Activated CD8-positive, alpha-beta T cell treated with anti-CD3 and anti-CD28 coated beads, Interleukin-2, amount 10 ng/mL, durations not matched to agents 7 days and 5 days (primary cell): ENCODE data around the gene BCR. TPM values are rescaled to one million over a fixed set of nuclear protein-coding genes. Genes with fewer than 3 reads are reported as not detected.
"Not testable (repeated sequence)": the region's sequence is repeated elsewhere in the genome, so short reads cannot be mapped to it uniquely, and the experiment has no call there.

ENCODE experiments used
- ATAC-seq: fragments of 150-1000 bp; cut with Tn5 transposase; one replicate; pipeline ENCODE4 v1.10.0; 2021; ENCODE audit warnings: moderate library complexity
- CTCF ChIA-PET: fragments of 350-600 bp; sonication (Branson Sonifier 250); formaldehyde crosslinking; loops from one replicate; lab custom pipeline; 2021; ENCODE audit warnings: antibody characterized with exemption; lab: Charles Lee
- POLR2A ChIA-PET: fragments of 350-600 bp; sonication (Branson Sonifier 250); formaldehyde crosslinking; loops from one replicate; lab custom pipeline; 2021; ENCODE audit warnings: antibody characterized with exemption; lab: Charles Lee
- DNase-seq: peaks from one replicate; pipeline ENCODE4 v3.0.0-alpha.2; 2020
- H3K27ac Mint-ChIP-seq: one replicate; pipeline ENCODE4 v1.8.0; 2021; ENCODE audit warnings: mild to moderate bottlenecking, mixed read lengths
- H3K27me3 Mint-ChIP-seq: one replicate; pipeline ENCODE4 v1.8.0; 2021; ENCODE audit warnings: low read depth, mixed read lengths
- H3K36me3 Mint-ChIP-seq: one replicate; pipeline ENCODE4 v1.8.0; 2021; ENCODE audit warnings: low read depth, mixed read lengths
- H3K4me1 Mint-ChIP-seq: one replicate; pipeline ENCODE4 v1.8.0; 2021; ENCODE audit warnings: low read depth, mixed read lengths
- H3K4me3 Mint-ChIP-seq: one replicate; pipeline ENCODE4 v1.8.0; 2021; ENCODE audit warnings: mild to moderate bottlenecking, mixed read lengths
- H3K9me3 Mint-ChIP-seq: one replicate; pipeline ENCODE4 v1.8.0; 2022; ENCODE audit warnings: mixed read lengths; ENCODE audit not compliant: insufficient read depth
- total RNA-seq, 2 experiments: library from RNA; stranded (reverse); gene quantifications; one replicate each; pipeline ENCODE4 v1.2.3, GENCODE V29; 2021

Gene BCR
- total RNA-seq, 2 experiments from 2014 or later, result 31.1 to 31.9 TPM

GRCh38 chr22:23315341-23315917 is 135.1 kb downstream of the BCR start:
- DNase-seq, result peak; percentile 78
- Mint-ChIP-seq H3K9me3 (no peaks in the 10 kb centered on the region), H3K4me3 (no peak overlapping the region), H3K27me3 (no peaks in the 10 kb centered on the region), H3K4me1 (peaks cover 8% of the 10 kb centered on the region), H3K27ac (peak overlapping the region; percentile 39), H3K36me3 (peaks cover 4% of the 10 kb centered on the region)
- ChIA-PET CTCF (interaction anchor here (1.4 kb wide), 1 partner anchor 70 kb away, joined by 4 read pairs; no protein-coding TSS in a partner anchor), POLR2A (no interaction called here)
- no peak for ATAC-seq

- H3K36me3 Mint-ChIP-seq, ATAC-seq, DNase-seq, H3K9me3 Mint-ChIP-seq, H3K27ac Mint-ChIP-seq, H3K4me3 Mint-ChIP-seq, POLR2A ChIA-PET, H3K4me1 Mint-ChIP-seq, H3K27me3 Mint-ChIP-seq: not testable (repeated sequence)
- CTCF ChIA-PET, result interaction anchor here (1.4 kb wide), 1 partner anchor 69 kb away, joined by 4 read pairs; no protein-coding TSS in a partner anchor
Observed at GRCh38 chr22:23316596-23316995, 136.3 kb downstream of the BCR start.

- H3K27ac Mint-ChIP-seq, CTCF ChIA-PET: not testable (repeated sequence)
Observed at GRCh38 chr22:23318316-23318715, 138.0 kb downstream of the BCR start.

GRCh38 chr22:23322497-23323080 is 142.3 kb downstream of the BCR start:
- not testable (repeated sequence) for H3K4me3 Mint-ChIP-seq, H3K27me3 Mint-ChIP-seq, ATAC-seq

More at GRCh38 chr22:23318316-23318715, 138.0 kb downstream of the BCR start:
- H3K4me3 Mint-ChIP-seq, H3K4me1 Mint-ChIP-seq, H3K9me3 Mint-ChIP-seq, DNase-seq, H3K36me3 Mint-ChIP-seq, ATAC-seq, POLR2A ChIA-PET, H3K27me3 Mint-ChIP-seq: not testable (repeated sequence)

GRCh38 chr22:23323960-23324688 is 143.8 kb downstream of the BCR start:
- not testable (repeated sequence) for H3K4me1 Mint-ChIP-seq, H3K36me3 Mint-ChIP-seq
- CTCF ChIA-PET, result interaction anchor here (0.7 to 1.4 kb wide), 2 partner anchors 34 to 62 kb away, joined by 3 to 4 read pairs; no protein-coding TSS in a partner anchor

More at GRCh38 chr22:23322497-23323080, 142.3 kb downstream of the BCR start:
- CTCF ChIA-PET, result interaction anchor here (1.4 to 1.9 kb wide), 2 partner anchors 63 kb away, joined by 4 to 5 read pairs; no protein-coding TSS in a partner anchor
- H3K27ac Mint-ChIP-seq, DNase-seq, H3K4me1 Mint-ChIP-seq, H3K9me3 Mint-ChIP-seq, POLR2A ChIA-PET, H3K36me3 Mint-ChIP-seq: not testable (repeated sequence)

GRCh38 chr22:23325183-23325582 is 144.9 kb downstream of the BCR start:
- H3K27me3 Mint-ChIP-seq, result peaks cover 8% of the 10 kb centered on the region
- no peaks in the 10 kb centered on the region for H3K4me1 Mint-ChIP-seq
- no peaks in the 10 kb centered on the region for H3K9me3 Mint-ChIP-seq
- DNase-seq (no peak), ATAC-seq (no peak)
- H3K36me3 Mint-ChIP-seq, result no peaks in the 10 kb centered on the region
- no peak overlapping the region for H3K4me3 Mint-ChIP-seq
- ChIA-PET POLR2A (no interaction called here), CTCF (no interaction called here)
- no peak overlapping the region for H3K27ac Mint-ChIP-seq

More at GRCh38 chr22:23323960-23324688, 143.8 kb downstream of the BCR start:
- ATAC-seq, H3K27me3 Mint-ChIP-seq, DNase-seq, H3K4me3 Mint-ChIP-seq, H3K27ac Mint-ChIP-seq, POLR2A ChIA-PET, H3K9me3 Mint-ChIP-seq: not testable (repeated sequence)

- ATAC-seq, H3K27me3 Mint-ChIP-seq, CTCF ChIA-PET: not testable (repeated sequence)
Observed at GRCh38 chr22:23333822-23334221, 153.5 kb downstream of the BCR start.

GRCh38 chr22:23337672-23338071 is 157.4 kb downstream of the BCR start:
- not testable (repeated sequence) for H3K9me3 Mint-ChIP-seq

More at GRCh38 chr22:23333822-23334221, 153.5 kb downstream of the BCR start:
- H3K9me3 Mint-ChIP-seq, H3K36me3 Mint-ChIP-seq, POLR2A ChIA-PET, H3K4me3 Mint-ChIP-seq, DNase-seq, H3K4me1 Mint-ChIP-seq, H3K27ac Mint-ChIP-seq: not testable (repeated sequence)

GRCh38 chr22:23341942-23342695 is 161.8 kb downstream of the BCR start:
- POLR2A ChIA-PET, H3K4me3 Mint-ChIP-seq, H3K9me3 Mint-ChIP-seq, H3K36me3 Mint-ChIP-seq, H3K27ac Mint-ChIP-seq, H3K4me1 Mint-ChIP-seq, H3K27me3 Mint-ChIP-seq, CTCF ChIA-PET, DNase-seq, ATAC-seq: not testable (repeated sequence)

More at GRCh38 chr22:23337672-23338071, 157.4 kb downstream of the BCR start:
- CTCF ChIA-PET, POLR2A ChIA-PET, H3K27ac Mint-ChIP-seq, DNase-seq, H3K4me1 Mint-ChIP-seq, ATAC-seq, H3K36me3 Mint-ChIP-seq, H3K4me3 Mint-ChIP-seq: not testable (repeated sequence)
- H3K27me3 Mint-ChIP-seq, result peaks cover 11% of the 10 kb centered on the region

GRCh38 chr22:23351321-23351720 is 171.0 kb downstream of the BCR start:
- H3K27me3 Mint-ChIP-seq, result peaks cover 38% of the 10 kb centered on the region
- H3K9me3 Mint-ChIP-seq, result no peaks in the 10 kb centered on the region
- no peak for ATAC-seq
- H3K36me3 Mint-ChIP-seq, result no peaks in the 10 kb centered on the region
- POLR2A ChIA-PET, result no interaction called here
- CTCF ChIA-PET, result interaction anchor here (1.5 kb wide), 1 partner anchor 34 kb away, joined by 4 read pairs; no protein-coding TSS in a partner anchor
- H3K4me3 Mint-ChIP-seq, result no peak overlapping the region
- H3K4me1 Mint-ChIP-seq, result peaks cover 11% of the 10 kb centered on the region
- no peak overlapping the region for H3K27ac Mint-ChIP-seq
- no peak for DNase-seq

- DNase-seq (no peak), ATAC-seq (no peak)
- no peaks in the 10 kb centered on the region for H3K36me3 Mint-ChIP-seq
- peaks cover 35% of the 10 kb centered on the region for H3K27me3 Mint-ChIP-seq
- CTCF ChIA-PET, result no interaction called here
- H3K27ac Mint-ChIP-seq, result no peak overlapping the region
- POLR2A ChIA-PET, result no interaction called here
- H3K4me3 Mint-ChIP-seq, result no peak overlapping the region
- peaks cover 11% of the 10 kb centered on the region for H3K4me1 Mint-ChIP-seq
- H3K9me3 Mint-ChIP-seq, result no peaks in the 10 kb centered on the region
Observed at GRCh38 chr22:23353004-23353403, 172.7 kb downstream of the BCR start.
